Choroid plexus epithelial cell (primary cell): ENCODE measurements around the gene SP140.
"Not testable (repeated sequence)": the region's sequence is repeated elsewhere in the genome, so short reads cannot be mapped to it uniquely, and the experiment has no call there.

Experiments
- DNase-seq: peaks from one replicate; pipeline ENCODE4 v3.0.0-alpha.2; 2010; ENCODE audit warnings: low read depth
- H3K4me3 ChIP-seq: 2 replicates; pipeline ENCODE4 v1.5.1; 2011; ENCODE audit warnings: low read depth, mild to moderate bottlenecking, control low read depth, low read length, moderate library complexity
- CTCF ChIP-seq: conservative IDR thresholded peaks from 2 replicates; pipeline ENCODE4 v1.5.1; 2011; ENCODE audit warnings: low read depth, mild to moderate bottlenecking, control low read depth, inconsistent platforms, low read length, moderate library complexity

SP140 gene

GRCh38 chr2:230282936-230283335 is 57.4 kb downstream of the SP140 start:
- DNase-seq: no peak
- TF ChIP-seq CTCF: no peak
- no peak overlapping the region for H3K4me3 ChIP-seq

GRCh38 chr2:230286048-230286447 is 60.5 kb downstream of the SP140 start:
- TF ChIP-seq CTCF: no peak
- DNase-seq: no peak

GRCh38 chr2:230289311-230289710 is 63.8 kb downstream of the SP140 start:
- DNase-seq: peak; percentile 43
- not testable (repeated sequence) for H3K4me3 ChIP-seq

More at GRCh38 chr2:230286048-230286447, 60.5 kb downstream of the SP140 start:
- H3K4me3 ChIP-seq: no peak overlapping the region

GRCh38 chr2:230295192-230295591 is 69.7 kb downstream of the SP140 start:
- no peak for DNase-seq
- no peak overlapping the region for H3K4me3 ChIP-seq
- no peak for TF ChIP-seq CTCF

- no peak for TF ChIP-seq CTCF
- DNase-seq: no peak
- no peak overlapping the region for H3K4me3 ChIP-seq
Measured at GRCh38 chr2:230296917-230297316, 71.4 kb downstream of the SP140 start.

- TF ChIP-seq CTCF: no peak
- no peak overlapping the region for H3K4me3 ChIP-seq
- DNase-seq: no peak
Measured at GRCh38 chr2:230299618-230300017, 74.1 kb downstream of the SP140 start.

- DNase-seq: no peak
- no peak for TF ChIP-seq CTCF
- H3K4me3 ChIP-seq: no peak overlapping the region
Measured at GRCh38 chr2:230305416-230306275, 80.1 kb downstream of the SP140 start.
